CD4-positive, alpha-beta T cell treated with Interleukin-6 for 4 hours (primary cell): ENCODE measurements around the gene MAGOH.

Source experiments
- DNase-seq: peaks from one replicate; pipeline ENCODE4 v3.0.0-alpha.2; 2020; ENCODE audit warnings: mixed read lengths

Gene MAGOH

GRCh38 chr1:53183095-53183990 is 55.0 kb downstream of the MAGOH start:
- DNase-seq: no peak

- no peak for DNase-seq
Measured at GRCh38 chr1:53182716-53183094, 55.6 kb downstream of the MAGOH start.

GRCh38 chr1:53182111-53182593 is 56.2 kb downstream of the MAGOH start:
- peak; percentile 82 for DNase-seq

GRCh38 chr1:53180951-53181350 is 57.4 kb downstream of the MAGOH start:
- DNase-seq: no peak

GRCh38 chr1:53180226-53180625 is 58.1 kb downstream of the MAGOH start:
- no peak for DNase-seq
